Erythroblast (primary cell): ENCODE results near the gene PKP4.

Experiments used
- GATA1 ChIP-seq: IDR thresholded peaks from 2 replicates; pipeline ENCODE4 v1.6.1; 2011; ENCODE audit warnings: low read depth, mild to moderate bottlenecking, control low read depth, low read length, moderate library complexity
- POLR2A ChIP-seq: IDR thresholded peaks from 2 replicates; pipeline ENCODE4 v1.6.1; 2011; ENCODE audit warnings: mild to moderate bottlenecking, low read length

- TF ChIP-seq POLR2A (no peak), GATA1 (no peak)
These were observed 232.6 kb downstream of the PKP4 start for GRCh38 chr2:158689391-158689790.
